ENCODE results near the gene FGF2. TPM values are rescaled to one million over a fixed set of nuclear protein-coding genes. Genes with fewer than 3 reads are reported as not detected.

FGF2 gene
- total RNA-seq, 1 donor from 2014 or later, result 25.1 TPM

DNA sequence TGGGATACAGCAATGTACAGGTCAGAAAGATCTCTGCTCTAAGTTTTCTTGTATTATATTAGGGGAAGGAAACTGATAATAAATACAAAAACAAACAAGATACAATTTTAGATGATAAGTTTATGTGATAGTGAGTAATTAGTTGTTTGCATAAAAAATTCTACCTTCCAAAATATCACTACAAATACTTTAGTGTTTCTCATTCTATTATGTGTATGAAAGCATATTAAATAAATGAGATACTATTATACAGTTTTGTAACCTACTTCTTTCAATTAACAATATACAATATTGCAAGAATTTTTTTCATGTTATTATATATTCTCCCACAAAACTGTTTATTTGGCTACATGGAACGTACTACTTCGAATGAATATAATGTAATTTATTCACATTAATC is 4.2 kb upstream of the FGF2 start:
- no peak for TF ChIP-seq CTCF (IDR thresholded peaks at IDR 0.05)
- H3K4me3 Mint-ChIP-seq (ENCODE audit: unreplicated experiment), result no peak overlapping the region
- H3K27me3 Mint-ChIP-seq (ENCODE audit: low read depth), result no peaks in the 10 kb centered on the region
- no peaks in the 10 kb centered on the region for H3K36me3 Mint-ChIP-seq (ENCODE audit: low read depth)
- DNase-seq (ENCODE audit: low spot score), result no peak
- H3K9me3 Mint-ChIP-seq (ENCODE audit: low read depth), result no peaks in the 10 kb centered on the region
- H3K27ac Mint-ChIP-seq (ENCODE audit: unreplicated experiment), result no peak overlapping the region
- H3K4me1 Mint-ChIP-seq (ENCODE audit: low read depth), result peaks cover 7% of the 10 kb centered on the region

DNA sequence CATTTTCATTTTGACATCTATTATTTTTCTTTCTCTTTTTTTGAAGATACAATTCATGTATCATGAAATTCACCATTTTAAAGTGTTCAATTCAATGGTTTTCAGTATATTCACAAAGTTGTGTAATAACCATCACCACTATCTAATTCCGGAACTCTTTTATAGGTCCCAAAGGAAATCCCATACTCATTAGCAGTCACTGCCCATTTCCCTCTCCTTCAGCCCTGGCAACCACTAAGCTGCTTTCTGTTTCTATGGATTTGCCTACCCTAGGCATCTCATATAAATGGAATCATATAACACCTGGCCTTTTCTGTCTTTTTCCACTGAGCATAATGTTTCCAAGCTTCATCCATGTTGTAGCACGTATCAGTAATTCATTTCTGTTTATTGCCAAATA is 3.2 kb upstream of the FGF2 start:
- H3K27ac Mint-ChIP-seq (ENCODE audit: unreplicated experiment), result no peak overlapping the region
- TF ChIP-seq CTCF (IDR thresholded peaks at IDR 0.05), result no peak
- H3K4me1 Mint-ChIP-seq (ENCODE audit: low read depth), result peaks cover 14% of the 10 kb centered on the region
- H3K27me3 Mint-ChIP-seq (ENCODE audit: low read depth), result no peaks in the 10 kb centered on the region
- H3K36me3 Mint-ChIP-seq (ENCODE audit: low read depth), result no peaks in the 10 kb centered on the region
- DNase-seq (ENCODE audit: low spot score), result no peak
- H3K9me3 Mint-ChIP-seq (ENCODE audit: low read depth), result no peaks in the 10 kb centered on the region
- H3K4me3 Mint-ChIP-seq (ENCODE audit: unreplicated experiment), result no peak overlapping the region

DNA sequence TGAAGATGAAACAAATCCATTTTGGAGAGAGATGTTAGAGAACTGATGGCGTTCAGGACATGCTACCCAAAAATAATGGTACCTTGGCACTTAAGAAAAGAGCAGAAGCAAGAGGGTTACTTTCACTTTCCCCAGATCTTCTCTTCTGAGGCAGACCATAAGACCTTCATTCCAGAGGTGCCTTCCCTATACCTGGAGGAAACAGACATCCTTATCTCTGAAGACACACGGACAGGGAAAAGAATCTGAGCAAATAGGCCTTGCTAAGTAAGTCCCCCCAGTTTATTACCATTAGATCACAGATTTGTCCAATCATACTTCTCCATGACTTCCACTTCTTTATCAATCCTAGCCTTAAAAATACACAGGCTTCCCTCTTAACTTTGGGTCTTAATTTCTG is 2.0 kb upstream of the FGF2 start:
- Mint-ChIP-seq H3K4me3 (ENCODE audit: unreplicated experiment) (no peak overlapping the region), H3K36me3 (ENCODE audit: low read depth) (no peaks in the 10 kb centered on the region), H3K9me3 (ENCODE audit: low read depth) (no peaks in the 10 kb centered on the region), H3K27me3 (ENCODE audit: low read depth) (no peaks in the 10 kb centered on the region), H3K4me1 (ENCODE audit: low read depth) (peaks cover 25% of the 10 kb centered on the region), H3K27ac (ENCODE audit: unreplicated experiment) (no peak overlapping the region)
- TF ChIP-seq CTCF (IDR thresholded peaks at IDR 0.05), result no peak
- DNase-seq (ENCODE audit: low spot score), result no peak

DNA sequence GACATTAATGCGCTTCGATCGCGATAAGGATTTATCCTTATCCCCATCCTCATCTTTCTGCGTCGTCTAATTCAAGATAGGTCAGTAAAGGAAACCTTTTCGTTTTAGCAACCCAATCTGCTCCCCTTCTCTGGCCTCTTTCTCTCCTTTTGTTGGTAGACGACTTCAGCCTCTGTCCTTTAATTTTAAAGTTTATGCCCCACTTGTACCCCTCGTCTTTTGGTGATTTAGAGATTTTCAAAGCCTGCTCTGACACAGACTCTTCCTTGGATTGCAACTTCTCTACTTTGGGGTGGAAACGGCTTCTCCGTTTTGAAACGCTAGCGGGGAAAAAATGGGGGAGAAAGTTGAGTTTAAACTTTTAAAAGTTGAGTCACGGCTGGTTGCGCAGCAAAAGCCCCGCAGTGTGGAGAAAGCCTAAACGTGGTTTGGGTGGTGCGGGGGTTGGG is 528 bp upstream of the FGF2 start:
- no peaks in the 10 kb centered on the region for H3K9me3 Mint-ChIP-seq (ENCODE audit: low read depth)
- H3K27me3 Mint-ChIP-seq (ENCODE audit: low read depth), result no peaks in the 10 kb centered on the region
- no peak for DNase-seq (ENCODE audit: low spot score)

DNA sequence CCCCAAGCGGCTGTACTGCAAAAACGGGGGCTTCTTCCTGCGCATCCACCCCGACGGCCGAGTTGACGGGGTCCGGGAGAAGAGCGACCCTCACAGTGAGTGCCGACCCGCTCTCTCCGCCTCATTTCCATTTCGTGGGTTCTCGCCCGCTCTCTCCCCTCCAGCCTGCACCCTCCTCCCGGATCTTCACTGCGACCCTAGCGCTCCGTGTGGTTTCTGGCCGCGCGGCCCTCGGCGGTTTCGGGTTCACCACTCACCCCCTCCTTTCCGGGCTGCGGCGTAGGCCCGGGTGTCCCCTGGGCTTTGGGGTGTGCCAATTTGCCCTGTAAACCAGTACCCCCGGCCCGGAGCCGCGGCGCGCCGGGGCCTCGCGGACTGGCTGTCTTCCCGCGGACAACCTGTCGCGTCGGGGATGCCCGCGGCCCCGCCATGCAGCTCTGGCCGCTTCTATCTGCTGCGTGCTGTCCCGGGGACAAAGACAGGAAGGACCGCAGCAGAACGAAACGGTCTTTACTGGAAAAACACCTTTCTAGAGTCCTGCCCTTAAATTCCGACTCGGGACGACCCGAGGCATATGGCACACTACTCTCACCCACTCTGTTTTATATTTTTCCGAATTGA is 737 bp downstream of the FGF2 start:
- Mint-ChIP-seq H3K4me3 (ENCODE audit: unreplicated experiment) (peak overlapping the region; percentile 85), H3K4me1 (ENCODE audit: low read depth) (peaks cover 48% of the 10 kb centered on the region), H3K27ac (ENCODE audit: unreplicated experiment) (peak overlapping the region; percentile 75), H3K27me3 (ENCODE audit: low read depth) (no peaks in the 10 kb centered on the region), H3K36me3 (ENCODE audit: low read depth) (no peaks in the 10 kb centered on the region), H3K9me3 (ENCODE audit: low read depth) (no peaks in the 10 kb centered on the region)
- TF ChIP-seq CTCF (IDR thresholded peaks at IDR 0.05), result no peak
- DNase-seq (ENCODE audit: low spot score), result no peak

More for the DNA sequence above, 528 bp upstream of the FGF2 start:
- Mint-ChIP-seq H3K4me3 (ENCODE audit: unreplicated experiment) (peak overlapping the region; percentile 71), H3K27ac (ENCODE audit: unreplicated experiment) (peak overlapping the region; percentile 77), H3K4me1 (ENCODE audit: low read depth) (peaks cover 38% of the 10 kb centered on the region), H3K36me3 (ENCODE audit: low read depth) (no peaks in the 10 kb centered on the region)
- no peak for TF ChIP-seq CTCF (IDR thresholded peaks at IDR 0.05)
